GM13977 (cell line): ENCODE data around the gene TTC14.
"Not testable (repeated sequence)": the region's sequence is repeated elsewhere in the genome, so short reads cannot be mapped to it uniquely, and the experiment has no call there.

ENCODE experiments used
- DNase-seq: peaks from one replicate; pipeline ENCODE4 v3.0.0; 2012; ENCODE audit warnings: low spot score
- CTCF ChIP-seq: IDR thresholded peaks from 2 replicates; pipeline ENCODE4 v1.5.1; 2012; ENCODE audit warnings: mild to moderate bottlenecking, control low read depth; ENCODE audit not compliant: insufficient read depth; ENCODE audit errors: extremely low read depth, missing control alignments
- in situ Hi-C: fragments of 300-500 bp; cut with MboI; formaldehyde crosslinking; loops from one replicate; pipeline ENCODE4 v1.12.0; 2022; ENCODE audit warnings: low sequenced_read_pairs, low pct_unique_long_range_greater_than_20kb, mixed read lengths, inconsistent platforms; ENCODE audit not compliant: unreplicated experiment

Gene TTC14

GRCh38 chr3:180611006-180611405, 9.0 kb downstream of the TTC14 start:
- no peak for TF ChIP-seq CTCF
- in situ Hi-C loops: loop anchor here (25.0 kb wide), 1 partner anchor 674 kb away; no protein-coding TSS in a partner anchor
- DNase-seq: no peak

GRCh38 chr3:180612364-180612763, 10.4 kb downstream of the TTC14 start:
- no peak for TF ChIP-seq CTCF
- no peak for DNase-seq

GRCh38 chr3:180615954-180616353, 14.0 kb downstream of the TTC14 start:
- no peak for TF ChIP-seq CTCF
- in situ Hi-C loops: loop anchor here (25.0 kb wide), 1 partner anchor 679 kb away; no protein-coding TSS in a partner anchor
- DNase-seq: no peak

More at GRCh38 chr3:180612364-180612763, 10.4 kb downstream of the TTC14 start:
- in situ Hi-C loops: loop anchor here (25.0 kb wide), 1 partner anchor 675 kb away; no protein-coding TSS in a partner anchor

GRCh38 chr3:180617049-180617448, 15.1 kb downstream of the TTC14 start:
- in situ Hi-C loops: loop anchor here (25.0 kb wide), 1 partner anchor 680 kb away; no protein-coding TSS in a partner anchor
- DNase-seq: no peak
- TF ChIP-seq CTCF: no peak

- in situ Hi-C loops: loop anchor here (25.0 kb wide), 1 partner anchor 681 kb away; no protein-coding TSS in a partner anchor
- DNase-seq: not testable (repeated sequence)
Observed at GRCh38 chr3:180618563-180618962, 16.6 kb downstream of the TTC14 start.

- in situ Hi-C loops: loop anchor here (25.0 kb wide), 1 partner anchor 682 kb away; no protein-coding TSS in a partner anchor
- TF ChIP-seq CTCF: no peak
- no peak for DNase-seq
Observed at GRCh38 chr3:180619723-180620122, 17.8 kb downstream of the TTC14 start.

- in situ Hi-C loops: loop anchor here (25.0 kb wide), 1 partner anchor 687 kb away; no protein-coding TSS in a partner anchor
- TF ChIP-seq CTCF: no peak
- no peak for DNase-seq
Observed at GRCh38 chr3:180624714-180625113, 22.8 kb downstream of the TTC14 start.
